ENCODE results near the gene CLOCK. TPM values are rescaled to one million over a fixed set of nuclear protein-coding genes. Genes with fewer than 3 reads are reported as not detected.

Gene CLOCK
- total and polyA plus RNA-seq, 9 of the 15 experiments (the other 6 are each of a cell fraction or from before 2014, with no cell fraction given), result 3.7 to 14.4 (median 9.4) TPM

DNA sequence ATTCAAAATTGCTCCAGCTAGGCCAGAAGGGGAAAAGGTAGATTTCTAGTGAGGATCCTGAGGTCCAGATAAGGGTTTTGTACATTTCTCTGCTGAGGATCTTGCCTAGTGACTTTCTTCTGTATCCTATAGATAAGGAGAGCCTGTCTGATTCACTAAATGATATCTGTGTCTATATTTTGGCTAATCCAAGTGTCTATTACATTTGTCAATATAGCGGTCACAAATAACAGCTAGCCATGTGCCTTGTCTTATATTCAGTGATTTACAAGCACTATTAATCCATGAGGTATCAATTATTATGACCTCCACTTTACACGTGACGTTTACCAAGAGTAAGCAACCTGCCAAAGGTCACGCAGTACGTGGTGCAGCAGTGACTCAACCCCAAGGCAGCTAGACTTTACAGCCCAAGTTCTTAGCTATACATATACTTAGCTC lies 109.3 kb downstream of the CLOCK start (continued):
- TF ChIP-seq, protein P1, sequence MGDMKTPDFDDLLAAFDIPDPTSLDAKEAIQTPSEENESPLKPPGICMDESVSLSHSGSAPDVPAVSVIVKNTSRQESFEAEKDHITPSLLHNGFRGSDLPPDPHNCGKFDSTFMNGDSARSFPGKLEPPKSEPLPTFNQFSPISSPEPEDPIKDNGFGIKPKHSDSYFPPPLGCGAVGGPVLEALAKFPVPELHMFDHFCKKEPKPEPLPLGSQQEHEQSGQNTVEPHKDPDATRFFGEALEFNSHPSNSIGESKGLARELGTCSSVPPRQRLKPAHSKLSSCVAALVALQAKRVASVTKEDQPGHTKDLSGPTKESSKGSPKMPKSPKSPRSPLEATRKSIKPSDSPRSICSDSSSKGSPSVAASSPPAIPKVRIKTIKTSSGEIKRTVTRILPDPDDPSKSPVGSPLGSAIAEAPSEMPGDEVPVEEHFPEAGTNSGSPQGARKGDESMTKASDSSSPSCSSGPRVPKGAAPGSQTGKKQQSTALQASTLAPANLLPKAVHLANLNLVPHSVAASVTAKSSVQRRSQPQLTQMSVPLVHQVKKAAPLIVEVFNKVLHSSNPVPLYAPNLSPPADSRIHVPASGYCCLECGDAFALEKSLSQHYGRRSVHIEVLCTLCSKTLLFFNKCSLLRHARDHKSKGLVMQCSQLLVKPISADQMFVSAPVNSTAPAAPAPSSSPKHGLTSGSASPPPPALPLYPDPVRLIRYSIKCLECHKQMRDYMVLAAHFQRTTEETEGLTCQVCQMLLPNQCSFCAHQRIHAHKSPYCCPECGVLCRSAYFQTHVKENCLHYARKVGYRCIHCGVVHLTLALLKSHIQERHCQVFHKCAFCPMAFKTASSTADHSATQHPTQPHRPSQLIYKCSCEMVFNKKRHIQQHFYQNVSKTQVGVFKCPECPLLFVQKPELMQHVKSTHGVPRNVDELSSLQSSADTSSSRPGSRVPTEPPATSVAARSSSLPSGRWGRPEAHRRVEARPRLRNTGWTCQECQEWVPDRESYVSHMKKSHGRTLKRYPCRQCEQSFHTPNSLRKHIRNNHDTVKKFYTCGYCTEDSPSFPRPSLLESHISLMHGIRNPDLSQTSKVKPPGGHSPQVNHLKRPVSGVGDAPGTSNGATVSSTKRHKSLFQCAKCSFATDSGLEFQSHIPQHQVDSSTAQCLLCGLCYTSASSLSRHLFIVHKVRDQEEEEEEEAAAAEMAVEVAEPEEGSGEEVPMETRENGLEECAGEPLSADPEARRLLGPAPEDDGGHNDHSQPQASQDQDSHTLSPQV (IDR thresholded peaks at IDR 0.05), result peak; percentile 61; the same call in 1 of the 2 replicates
- TF ChIP-seq TAF7 (tag; IDR thresholded peaks at IDR 0.05) (no peak), IFI16 (CRISPR knock-in tag; IDR thresholded peaks at IDR 0.05) (no peak), POLR2H (tag; IDR thresholded peaks at IDR 0.05; ENCODE audit: low read depth) (no peak), SIX5 (IDR thresholded peaks at IDR 0.05; ENCODE audit: borderline replicate concordance in 1 of 2, insufficient read depth in 1 of 2, low read depth in 1 of 2, low read length in 2 of 2) (no peak), ZNF146 (CRISPR knock-in tag; IDR thresholded peaks at IDR 0.05; ENCODE audit: unreplicated experiment) (no peak), KDM1A (IDR thresholded peaks at IDR 0.05) (peak; percentile 69 to 83), MTA2 (IDR thresholded peaks at IDR 0.05; ENCODE audit: low read depth) (peak; percentile 62), NR2C2 (CRISPR knock-in tag; IDR thresholded peaks at IDR 0.05) (no peak), NR2C2 (tag; IDR thresholded peaks at IDR 0.05) (peak; percentile 59; the same call in 1 of the 2 replicates), DMBX1 (CRISPR knock-in tag; IDR thresholded peaks at IDR 0.05; ENCODE audit: borderline replicate concordance) (no peak), PRMT5 (CRISPR knock-in tag; IDR thresholded peaks at IDR 0.05) (no peak), MYBL2 (IDR thresholded peaks at IDR 0.05; ENCODE audit: low read depth) (no peak), MYBL2 (CRISPR knock-in tag; IDR thresholded peaks at IDR 0.05; ENCODE audit: borderline replicate concordance) (no peak), ZNF707 (CRISPR knock-in tag; conservative IDR thresholded peaks at IDR 0.05) (no peak), ESRRA (IDR thresholded peaks at IDR 0.05; ENCODE audit: borderline replicate concordance, low read depth) (no peak), CBFB (CRISPR knock-in tag; IDR thresholded peaks at IDR 0.05) (no peak)
- TF ChIP-seq, protein P2, sequence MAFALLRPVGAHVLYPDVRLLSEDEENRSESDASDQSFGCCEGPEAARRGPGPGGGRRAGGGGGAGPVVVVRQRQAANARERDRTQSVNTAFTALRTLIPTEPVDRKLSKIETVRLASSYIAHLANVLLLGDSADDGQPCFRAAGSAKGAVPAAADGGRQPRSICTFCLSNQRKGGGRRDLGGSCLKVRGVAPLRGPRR (CRISPR knock-in tag; IDR thresholded peaks at IDR 0.05), result no peak

All from K562 (cell line).